Hematopoietic multipotent progenitor cell treated with erythropoietin and hydrocortisone succinate and interleukin-3 and kit ligand, for 17 days (in vitro differentiated cells): ENCODE results near the gene RRBP1.

Source experiments
- DNase-seq: peaks from one replicate; pipeline ENCODE4 v3.0.0-alpha.2; 2015; ENCODE audit warnings: low spot score

The RRBP1 gene

DNA sequence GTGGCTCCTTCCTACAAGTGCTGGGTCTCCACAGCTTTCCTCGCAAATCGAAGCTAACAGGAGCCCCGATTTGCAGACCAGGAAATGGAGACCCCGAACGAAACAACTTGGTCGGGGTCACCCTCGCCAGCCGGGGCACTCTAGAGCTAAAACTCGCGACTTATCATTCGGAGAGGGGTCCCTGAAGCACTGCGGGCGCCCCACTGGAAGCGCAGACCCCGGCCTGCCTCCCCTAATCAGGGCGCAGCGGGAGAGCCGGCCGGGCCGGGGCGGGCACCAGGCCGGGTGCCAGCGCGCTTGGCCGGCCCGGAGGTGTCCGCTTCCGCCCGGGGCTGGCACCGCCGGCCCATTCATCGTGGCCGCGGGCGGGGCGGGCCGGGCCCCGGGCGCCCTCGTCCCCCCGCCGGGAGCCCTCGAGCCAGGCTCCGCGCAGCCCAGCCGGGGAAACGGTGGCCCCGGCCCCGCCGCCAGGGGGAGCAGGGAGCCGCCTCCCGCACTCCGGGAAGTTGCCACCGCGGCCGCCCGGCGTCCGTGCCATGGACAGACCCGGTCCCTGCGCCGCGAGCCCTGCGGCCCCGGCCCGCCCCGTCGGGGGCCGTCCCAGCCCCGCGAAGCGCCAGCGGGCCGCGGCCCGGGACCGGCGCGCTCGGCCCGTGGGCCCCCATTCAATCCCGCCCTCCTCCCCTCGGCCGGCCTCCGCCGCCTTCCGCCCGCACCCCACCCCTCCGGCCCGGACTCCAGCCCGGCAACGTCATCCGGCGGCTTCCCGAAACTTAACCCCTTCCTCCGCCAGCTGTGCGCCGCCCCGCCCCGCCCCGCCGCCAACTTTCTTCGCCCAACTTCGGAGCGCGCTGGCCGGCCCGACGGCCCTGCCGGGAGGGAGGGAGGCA is 961 bp downstream of the RRBP1 start:
- DNase-seq: peak; percentile 74

DNA sequence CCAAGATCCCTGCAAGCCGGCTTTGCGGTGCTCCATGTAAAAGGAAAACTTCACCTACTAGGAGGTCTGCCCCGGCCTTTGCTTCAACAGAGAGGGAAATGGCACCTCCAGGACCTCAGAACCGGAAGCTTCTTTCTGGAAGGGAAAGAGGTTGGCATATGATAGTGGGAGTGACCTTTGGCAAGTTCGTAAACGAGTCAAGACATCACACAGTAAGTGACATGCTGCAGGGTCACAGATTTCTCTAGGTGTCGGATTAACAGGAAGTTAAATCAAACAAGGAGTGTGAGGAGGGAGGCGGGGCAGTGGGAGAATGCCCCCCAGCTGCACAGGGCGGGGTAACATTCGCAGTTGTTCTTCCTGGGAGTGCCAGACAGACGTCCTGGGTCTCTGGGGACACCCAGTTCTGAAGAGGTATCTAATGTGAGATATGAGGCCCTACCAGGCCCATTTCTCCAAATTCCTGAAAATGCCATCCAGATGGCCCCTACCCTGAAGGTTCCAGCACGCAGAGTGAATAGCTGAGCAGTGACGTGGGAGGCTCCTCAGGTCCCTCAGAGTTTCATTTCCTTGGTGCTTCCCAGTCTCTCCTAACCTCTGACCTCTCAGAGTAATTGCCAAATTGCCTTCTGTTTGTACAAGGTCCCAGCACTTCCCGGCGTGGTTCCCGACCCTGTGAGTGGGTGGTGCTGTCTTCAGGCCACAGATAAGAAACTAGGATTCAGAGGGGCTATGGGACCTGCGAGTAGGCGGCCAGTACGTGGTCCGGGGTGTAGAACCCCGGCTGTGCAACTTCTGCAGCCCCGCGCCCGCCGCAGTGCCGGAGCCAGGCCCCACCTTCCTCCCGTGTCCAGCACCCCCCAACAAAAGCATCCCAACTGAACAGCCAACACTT is 1.9 kb downstream of the RRBP1 start:
- DNase-seq: no peak

GRCh38 chr20:17678886-17679285 is 3.2 kb downstream of the RRBP1 start:
- DNase-seq: no peak

- DNase-seq: no peak
Measured at GRCh38 chr20:17678295-17678694, 3.7 kb downstream of the RRBP1 start.

DNA sequence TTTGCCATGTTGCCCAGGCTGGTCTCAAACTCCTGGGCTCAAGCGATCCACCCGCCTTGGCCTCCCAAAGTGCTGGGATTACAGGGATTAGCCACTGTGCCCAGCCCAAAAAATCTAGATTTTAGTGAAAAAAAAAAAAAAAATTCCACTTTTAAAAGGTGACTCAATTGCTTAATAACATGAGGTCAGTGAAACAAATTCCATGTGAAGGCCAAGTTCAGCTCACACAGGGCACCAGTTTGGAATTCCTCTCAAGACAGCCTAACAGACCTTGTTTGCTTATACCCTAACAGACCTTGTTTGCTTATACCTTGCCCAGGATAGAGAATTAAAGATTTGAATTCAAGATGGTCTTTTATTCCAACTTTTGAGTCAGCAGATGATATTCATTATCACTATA is 5.1 kb downstream of the RRBP1 start:
- DNase-seq: no peak

DNA sequence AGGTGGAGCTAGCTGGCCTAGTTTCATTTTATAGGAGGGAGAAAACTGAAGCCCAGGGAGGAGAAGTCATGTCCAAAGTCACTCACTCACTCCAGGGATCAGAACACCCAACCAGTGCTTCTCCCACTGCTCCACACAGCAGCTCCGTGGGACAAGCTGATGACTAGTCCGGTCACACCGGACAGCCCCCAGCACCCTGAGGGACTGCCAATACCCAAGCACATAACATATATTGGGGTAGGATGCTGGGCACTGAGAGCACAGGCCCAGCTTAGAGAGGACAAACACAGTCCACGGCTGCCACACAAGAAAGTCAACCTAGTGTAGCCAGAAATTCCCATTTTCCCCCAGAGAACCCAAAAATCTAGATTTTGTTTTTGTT is 5.7 kb downstream of the RRBP1 start:
- DNase-seq: no peak

DNA sequence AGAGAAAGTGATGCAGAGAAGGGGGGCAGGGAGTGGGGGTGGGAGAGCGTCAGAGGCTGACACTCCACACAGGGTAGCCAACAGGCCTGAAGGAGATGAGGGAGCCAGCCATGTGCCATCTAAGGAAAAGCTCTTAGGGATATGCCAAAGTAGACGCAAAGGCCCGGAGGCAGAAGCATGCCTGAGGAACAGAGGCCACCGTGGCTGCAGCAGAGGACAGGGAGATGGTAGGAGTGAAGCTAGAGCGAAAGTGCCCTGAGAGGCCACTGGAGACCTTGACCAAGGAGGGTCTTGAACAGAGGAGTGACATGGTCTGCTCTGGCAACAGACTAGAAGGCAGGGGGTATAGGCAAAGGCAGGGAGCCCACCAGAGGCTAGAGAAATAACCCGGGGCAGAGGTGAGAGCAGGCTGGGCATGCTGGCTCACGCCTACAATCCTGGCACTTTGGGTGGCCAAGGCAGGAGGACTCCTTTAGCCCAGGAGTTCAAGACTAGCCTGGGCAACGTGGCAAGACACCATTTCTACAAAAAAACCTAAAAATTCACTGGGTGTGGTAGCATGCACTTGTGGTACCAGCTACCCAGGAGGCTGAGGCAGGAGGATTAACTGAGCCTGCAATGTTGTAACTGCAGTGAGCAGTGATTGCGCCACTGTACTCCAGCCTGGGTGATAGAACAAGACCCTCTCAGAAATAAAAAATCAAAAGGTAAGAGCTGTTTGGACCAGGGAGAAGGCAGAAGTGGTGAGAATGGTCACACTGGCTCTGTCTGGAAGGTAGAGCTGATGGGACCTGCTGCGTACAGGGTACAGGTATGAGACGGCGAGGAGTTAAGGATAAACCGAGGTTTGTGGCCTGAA is 6.3 kb downstream of the RRBP1 start:
- DNase-seq: no peak

DNA sequence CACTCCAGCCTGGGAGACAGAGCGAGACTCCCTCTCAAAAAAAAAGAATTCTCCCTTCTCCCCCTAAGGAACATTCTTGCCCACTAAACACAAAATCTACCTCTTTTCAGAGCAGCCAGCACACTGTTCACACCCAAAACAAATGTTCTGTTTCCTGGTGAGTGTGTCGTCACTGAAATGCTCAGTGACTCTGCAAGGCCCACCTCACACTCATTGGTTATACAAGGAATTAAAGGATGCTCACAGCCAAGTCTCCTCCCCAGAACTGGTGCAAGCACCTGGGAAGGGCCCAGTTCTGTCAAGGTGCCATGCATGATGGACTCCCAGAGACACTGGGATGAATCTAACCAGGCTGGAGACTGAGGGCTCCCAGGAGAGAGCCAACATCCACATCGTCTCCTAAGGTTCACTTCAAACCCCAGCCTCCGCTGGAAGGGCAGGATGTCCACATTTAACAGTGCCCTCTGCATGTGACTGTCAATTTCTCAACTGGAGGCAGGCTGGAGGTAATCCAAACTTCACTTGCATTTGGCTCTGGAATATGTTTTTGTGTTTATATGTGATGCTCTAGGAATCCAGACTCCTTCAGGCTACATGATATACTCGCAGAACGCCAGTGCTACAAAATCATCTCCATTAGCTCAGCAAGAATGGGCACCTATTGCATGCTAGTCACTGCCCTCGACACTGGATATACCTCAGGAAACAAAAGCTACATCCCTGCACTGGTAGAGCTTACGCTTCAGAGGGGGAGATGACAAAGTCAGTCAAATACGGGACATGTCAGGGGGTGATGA is 7.1 kb downstream of the RRBP1 start:
- DNase-seq: no peak

- DNase-seq: no peak
Measured at GRCh38 chr20:17673084-17673483, 9.0 kb downstream of the RRBP1 start.

- no peak for DNase-seq
Measured at GRCh38 chr20:17671565-17671964, 10.5 kb downstream of the RRBP1 start.

DNA sequence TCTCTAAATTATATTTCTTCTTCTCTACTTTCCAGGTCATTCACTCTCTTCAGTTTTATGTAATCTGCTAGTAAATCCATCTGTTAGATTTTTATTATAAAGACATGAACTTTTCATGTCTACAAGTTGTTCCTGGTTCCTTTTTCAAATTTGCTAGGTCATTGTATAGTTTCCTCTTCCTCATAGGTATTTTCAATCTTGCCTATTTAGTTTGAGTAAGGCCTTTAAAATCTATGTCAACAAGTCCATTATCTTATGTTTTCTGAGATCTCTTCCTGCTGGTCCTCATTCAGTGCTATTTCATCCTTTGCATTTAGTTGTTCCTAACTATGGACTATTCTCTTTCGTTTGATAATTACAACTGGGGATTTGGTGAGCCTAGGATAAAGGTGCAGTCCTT is 11.0 kb downstream of the RRBP1 start:
- no peak for DNase-seq

DNA sequence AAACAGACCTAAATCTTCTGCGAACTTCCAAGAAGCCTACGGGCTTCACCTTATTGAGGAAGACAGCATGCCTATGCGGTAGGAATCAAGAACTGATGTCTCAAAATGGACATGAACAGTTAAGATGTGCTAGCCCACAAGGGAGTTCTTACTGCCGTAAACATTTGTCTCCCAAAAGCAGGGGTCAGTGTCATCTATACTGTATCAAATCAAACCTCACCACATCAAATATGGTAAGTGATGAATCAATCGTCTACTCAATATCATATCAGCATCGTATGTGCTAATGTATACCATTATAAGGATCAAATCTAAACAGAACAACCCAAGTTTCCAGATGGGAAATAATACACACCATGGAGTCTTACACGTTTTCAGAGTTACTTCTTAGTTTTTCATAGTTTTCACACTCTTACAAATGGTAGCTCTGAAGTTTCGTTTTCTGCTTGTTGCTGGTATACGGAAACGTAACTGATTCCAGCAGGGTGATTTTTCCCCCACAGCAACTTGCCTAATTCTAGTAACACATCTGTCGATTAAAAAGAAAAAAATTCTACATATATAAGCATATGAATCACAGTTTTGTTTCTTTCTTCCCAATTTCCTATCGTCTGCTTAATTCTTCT is 12.6 kb downstream of the RRBP1 start:
- DNase-seq: no peak

- no peak for DNase-seq
Measured at GRCh38 chr20:17668432-17668831, 13.6 kb downstream of the RRBP1 start.

DNA sequence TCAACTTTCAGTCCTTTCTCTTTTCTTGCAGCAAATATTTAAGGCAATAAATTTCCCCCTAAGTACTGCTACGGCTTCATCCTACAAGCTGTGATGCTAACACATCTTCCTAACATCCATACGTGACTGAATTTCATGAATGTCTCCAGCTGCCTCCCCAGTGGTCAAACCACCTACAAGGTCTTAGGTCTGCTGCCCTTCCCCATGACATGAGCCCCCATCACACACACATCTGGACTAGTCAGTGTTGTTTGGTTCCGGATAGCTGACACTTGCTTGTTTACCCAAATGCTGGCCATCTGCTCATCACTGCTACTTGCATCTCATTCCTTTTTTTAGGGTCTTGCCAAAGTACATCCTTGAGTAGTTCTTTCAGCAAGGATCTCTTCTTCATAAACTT is 14.6 kb downstream of the RRBP1 start:
- no peak for DNase-seq

DNA sequence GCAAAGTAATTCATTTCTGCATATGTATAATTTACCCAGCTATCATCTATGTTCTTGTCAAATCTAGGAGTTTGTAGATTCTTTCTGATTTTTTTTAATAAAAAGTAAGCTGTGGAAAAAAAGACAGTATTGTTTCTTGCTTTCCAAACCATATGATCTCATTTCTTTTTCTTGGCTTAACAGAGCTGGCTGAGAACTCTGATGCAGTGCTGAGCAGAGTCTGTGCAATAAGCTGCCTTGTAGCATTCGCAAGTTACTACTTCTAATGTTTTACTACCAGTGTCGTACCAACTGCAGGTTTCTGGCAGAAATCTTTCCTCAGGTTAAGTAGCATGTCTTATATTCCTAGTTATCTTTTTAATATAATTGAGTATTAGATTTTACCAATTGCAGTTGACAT is 15.6 kb downstream of the RRBP1 start:
- DNase-seq: no peak

GRCh38 chr20:17665756-17666155 is 16.3 kb downstream of the RRBP1 start:
- no peak for DNase-seq

- no peak for DNase-seq
Measured at GRCh38 chr20:17664025-17664633, 17.9 kb downstream of the RRBP1 start.

DNA sequence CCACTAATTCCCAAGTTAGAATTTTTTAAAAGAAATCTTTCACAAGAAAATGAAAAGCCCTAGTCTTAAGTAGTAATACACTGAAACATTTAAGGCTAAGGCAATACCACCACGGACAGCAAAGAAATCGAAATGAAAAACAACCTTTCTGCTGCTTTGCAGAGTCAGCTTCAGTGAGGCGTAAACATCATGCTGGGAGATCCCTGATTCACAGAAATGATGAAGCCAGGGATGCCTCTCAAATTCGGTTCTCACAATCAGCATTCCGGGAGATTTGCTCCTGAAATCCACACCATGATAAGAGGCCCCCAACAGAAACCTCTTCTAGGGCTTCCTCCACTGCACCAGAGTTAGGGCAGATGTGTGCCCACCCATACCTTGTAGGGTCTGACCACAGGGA is 18.6 kb downstream of the RRBP1 start:
- DNase-seq: no peak

DNA sequence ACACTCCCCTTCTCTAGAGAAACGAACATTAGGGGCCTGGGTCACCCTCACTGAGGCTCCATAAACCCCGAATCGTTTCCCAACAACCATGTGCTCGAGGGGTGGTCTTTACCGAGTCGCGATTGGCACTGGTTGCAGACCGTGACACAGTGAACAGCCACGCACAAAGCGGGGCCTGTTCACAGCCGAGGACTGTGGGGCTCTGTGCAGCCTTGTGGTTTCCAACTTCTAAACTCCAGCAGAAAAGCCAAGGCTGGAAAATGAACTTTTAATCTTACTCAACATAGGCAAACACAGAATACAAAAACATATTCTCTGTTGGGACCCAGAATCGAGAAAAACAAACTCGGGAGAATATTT is 19.0 kb downstream of the RRBP1 start:
- DNase-seq: no peak

GRCh38 chr20:17662333-17663039 is 19.6 kb downstream of the RRBP1 start:
- DNase-seq: no peak
